NCI-H460 (cell line): ENCODE data around the gene LITAF. TPM values are rescaled to one million over a fixed set of nuclear protein-coding genes. Genes with fewer than 3 reads are reported as not detected.
"Not testable (repeated sequence)": the region's sequence is repeated elsewhere in the genome, so short reads cannot be mapped to it uniquely, and the experiment has no call there.

Source experiments
- DNase-seq: peaks from one replicate; pipeline ENCODE4 v3.0.0-alpha.2; 2016; ENCODE audit warnings: low read depth; ENCODE audit errors: extremely low read depth
- total RNA-seq: library from RNA; depleted of rRNA; stranded (reverse); fragments of >200 nt; shearing (Covaris generic); gene quantifications from 2 replicates; pipeline ENCODE4 v1.2.3, GENCODE V29; 2014

The LITAF gene
- total RNA-seq, 1 experiment from 2014 or later, result 63.5 TPM

GRCh38 chr16:11580451-11581086 lies 6.2 kb downstream of the LITAF start:
- DNase-seq, result no peak

- DNase-seq, result not testable (repeated sequence)
These were observed 9.4 kb downstream of the LITAF start for GRCh38 chr16:11577290-11577660.

GRCh38 chr16:11576427-11577289 lies 10.1 kb downstream of the LITAF start:
- no peak for DNase-seq

- no peak for DNase-seq
These were observed 11.5 kb downstream of the LITAF start for GRCh38 chr16:11575223-11575589.

GRCh38 chr16:11572301-11572995 lies 14.3 kb downstream of the LITAF start:
- DNase-seq, result no peak

- no peak for DNase-seq
These were observed 15.2 kb downstream of the LITAF start for GRCh38 chr16:11571549-11571948.

GRCh38 chr16:11570806-11571205 lies 15.9 kb downstream of the LITAF start:
- DNase-seq, result no peak

GRCh38 chr16:11570258-11570657 lies 16.5 kb downstream of the LITAF start:
- DNase-seq, result no peak

- DNase-seq, result no peak
These were observed 20.3 kb downstream of the LITAF start for GRCh38 chr16:11566398-11566797.

- DNase-seq, result no peak
These were observed 21.1 kb downstream of the LITAF start for GRCh38 chr16:11565665-11566064.

- DNase-seq, result no peak
These were observed 22.4 kb downstream of the LITAF start for GRCh38 chr16:11564046-11564926.

- DNase-seq, result no peak
These were observed 23.2 kb downstream of the LITAF start for GRCh38 chr16:11563493-11564040.

GRCh38 chr16:11562941-11563340 lies 23.8 kb downstream of the LITAF start:
- no peak for DNase-seq

GRCh38 chr16:11562411-11562810 lies 24.3 kb downstream of the LITAF start:
- no peak for DNase-seq

- DNase-seq, result no peak
These were observed 24.9 kb downstream of the LITAF start for GRCh38 chr16:11561856-11562255.

GRCh38 chr16:11561454-11561805 lies 25.3 kb downstream of the LITAF start:
- no peak for DNase-seq

- DNase-seq, result no peak
These were observed 25.8 kb downstream of the LITAF start for GRCh38 chr16:11560701-11561453.

- not testable (repeated sequence) for DNase-seq
These were observed 28.4 kb downstream of the LITAF start for GRCh38 chr16:11558308-11558823.

GRCh38 chr16:11557801-11558200 lies 28.9 kb downstream of the LITAF start:
- DNase-seq, result no peak
